HG03025 (cell line): ENCODE results near the gene USP49.
"Not testable (repeated sequence)": the region's sequence is repeated elsewhere in the genome, so short reads cannot be mapped to it uniquely, and the experiment has no call there.

Source experiments
- ATAC-seq: cut with Tn5 transposase; IDR thresholded peaks from one replicate; pipeline ENCODE4 v1.9.1; 2021; ENCODE audit warnings: mild to moderate bottlenecking, moderate library complexity; ENCODE audit not compliant: unreplicated experiment, low FRiP score

The USP49 gene

DNA sequence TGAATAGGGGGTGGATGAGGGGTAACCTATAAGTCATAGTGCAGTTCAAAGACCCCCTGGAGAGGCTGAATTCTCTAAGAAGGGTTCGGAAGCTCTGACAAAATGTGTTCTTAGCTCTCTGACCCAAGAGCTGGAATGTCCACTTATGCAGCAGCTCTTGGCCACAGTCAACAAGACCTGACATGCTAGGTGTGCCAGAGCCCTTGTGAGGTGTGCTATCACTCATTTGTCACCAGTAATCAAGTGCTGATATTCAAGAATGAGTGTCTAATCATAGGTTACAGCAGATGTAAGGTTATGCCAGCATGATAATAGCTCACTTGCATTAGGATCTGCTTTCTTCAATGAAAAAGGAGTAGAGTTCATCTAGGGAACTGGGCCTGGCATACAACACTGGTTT, 79.6 kb downstream of the USP49 start:
- ATAC-seq: no peak

DNA sequence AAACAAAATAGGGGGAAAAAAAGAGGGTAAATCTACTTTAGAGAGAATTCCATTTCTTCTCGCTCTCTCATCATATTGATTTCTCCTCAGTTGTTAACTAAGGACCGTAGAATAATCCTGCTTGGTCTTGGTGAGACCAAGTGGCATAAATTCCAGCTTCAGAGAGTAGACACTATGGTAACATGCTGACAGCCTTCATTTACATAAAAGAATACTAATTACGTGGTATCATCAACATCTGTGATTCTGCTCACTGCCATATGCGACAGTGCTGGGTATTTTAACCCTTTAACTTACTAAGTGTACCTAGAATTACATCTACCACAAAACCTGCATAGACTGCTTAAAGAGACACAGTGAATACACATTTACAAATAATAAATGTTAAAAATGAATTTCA, 80.5 kb downstream of the USP49 start:
- ATAC-seq: no peak

- ATAC-seq: no peak
These were observed 81.2 kb downstream of the USP49 start for GRCh38 chr6:41813956-41814355.

GRCh38 chr6:41813469-41813868, 81.7 kb downstream of the USP49 start:
- ATAC-seq: no peak

GRCh38 chr6:41811946-41812345, 83.2 kb downstream of the USP49 start:
- not testable (repeated sequence) for ATAC-seq

DNA sequence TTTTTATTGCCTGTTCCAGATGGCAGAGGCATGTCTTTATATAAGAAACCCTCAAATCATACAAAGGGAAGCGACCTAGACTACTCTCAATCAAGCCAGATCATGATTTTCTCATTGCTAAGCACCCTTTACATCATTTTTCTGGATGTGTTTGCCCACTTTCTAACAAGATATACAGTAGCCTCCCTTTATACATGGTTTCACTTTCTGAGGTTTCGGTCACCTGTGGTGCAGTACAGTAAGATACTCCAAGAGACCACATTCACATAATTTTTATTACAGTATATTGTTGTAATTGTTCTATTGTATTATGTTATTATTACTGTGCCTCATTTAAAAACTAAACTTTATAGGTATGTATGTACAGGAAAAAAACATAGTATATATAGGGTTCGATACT, 84.1 kb downstream of the USP49 start:
- ATAC-seq: no peak

DNA sequence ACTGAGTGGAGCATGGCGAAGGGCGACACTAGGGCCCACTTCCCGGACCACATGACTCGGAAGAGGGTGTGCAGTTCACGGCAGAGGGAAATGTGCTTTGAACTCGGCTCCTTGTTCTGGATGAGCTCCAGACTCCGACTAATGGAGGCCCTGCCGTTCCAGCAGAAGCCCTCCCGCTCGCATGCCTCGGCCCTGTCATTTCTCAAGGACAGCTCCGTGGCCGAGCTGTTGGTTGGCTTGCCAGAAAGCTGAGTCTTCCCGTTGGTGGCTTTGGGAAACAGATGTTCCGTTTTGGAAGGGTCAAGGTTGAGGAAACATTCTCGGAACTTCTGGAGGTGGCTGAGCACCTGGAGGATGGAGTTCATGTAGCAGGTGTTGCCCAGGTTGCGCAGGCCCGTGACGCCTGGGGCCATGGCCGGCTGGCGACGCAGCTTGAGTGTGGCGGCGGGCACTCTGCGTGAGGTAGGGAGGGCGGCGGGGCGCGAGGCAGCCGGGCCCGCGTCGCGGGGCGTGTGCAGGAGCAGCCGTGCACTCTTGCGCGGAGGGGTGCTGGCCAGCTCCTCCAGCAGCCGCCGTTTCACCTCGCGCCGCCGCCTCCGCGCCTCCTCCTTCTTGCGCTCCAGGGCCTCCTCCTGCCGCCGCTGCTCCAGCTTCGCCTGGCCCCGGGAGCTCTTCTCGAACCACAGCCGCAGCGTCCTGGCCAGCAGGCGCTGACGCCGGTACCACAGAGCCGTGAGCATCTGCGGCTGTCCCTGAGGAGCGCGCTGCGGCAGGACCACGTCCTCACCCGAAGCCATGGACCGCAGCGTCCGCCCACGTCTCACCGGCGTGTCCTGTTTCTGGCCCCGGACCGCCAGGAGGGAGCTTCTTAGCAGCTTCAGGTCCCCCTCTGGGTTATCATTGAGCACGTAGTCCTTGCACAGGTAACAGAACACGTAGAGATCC, 89.1 kb downstream of the USP49 start:
- ATAC-seq: no peak

DNA sequence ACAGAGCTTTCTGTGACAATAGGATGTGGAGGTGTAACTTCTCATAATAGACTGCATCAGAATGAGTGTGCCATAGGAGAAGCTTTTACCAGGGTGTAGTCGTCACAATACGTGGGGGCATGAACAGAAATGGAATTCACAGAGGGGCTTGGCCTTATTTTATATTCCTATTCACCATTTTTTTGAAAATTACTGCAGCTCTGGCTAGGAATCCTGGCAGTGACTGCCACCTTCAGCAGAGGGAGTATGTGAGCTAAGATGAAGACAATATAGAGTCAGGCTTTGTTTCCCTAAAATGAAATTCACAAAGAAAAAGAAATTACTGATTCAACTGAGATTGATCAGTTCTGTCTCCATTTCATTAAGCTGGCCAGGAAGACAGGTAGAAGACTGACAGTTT, 93.8 kb downstream of the USP49 start:
- no peak for ATAC-seq

- no peak for ATAC-seq
These were observed 95.6 kb downstream of the USP49 start for GRCh38 chr6:41799559-41799911.

GRCh38 chr6:41798901-41799558, 96.1 kb downstream of the USP49 start:
- ATAC-seq: no peak

DNA sequence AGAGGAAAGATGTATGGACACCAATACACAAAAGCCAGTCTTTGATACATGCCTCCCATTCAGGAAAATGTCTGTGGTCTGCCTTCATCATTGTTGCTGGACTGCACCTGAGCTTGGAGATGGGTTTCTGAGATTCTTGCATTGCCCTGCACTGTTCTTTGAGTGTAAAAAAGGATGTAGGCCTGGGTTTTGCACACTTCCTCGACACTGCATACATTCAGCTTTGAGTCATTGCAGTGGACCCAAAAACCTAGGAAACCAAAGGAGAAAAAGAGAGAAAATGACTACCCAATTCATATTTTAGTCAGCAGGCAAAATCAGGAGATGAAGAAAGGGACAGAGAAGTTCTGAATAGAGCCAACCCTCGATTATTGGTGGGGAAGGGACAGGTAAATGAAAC, 98.7 kb downstream of the USP49 start:
- ATAC-seq: no peak

DNA sequence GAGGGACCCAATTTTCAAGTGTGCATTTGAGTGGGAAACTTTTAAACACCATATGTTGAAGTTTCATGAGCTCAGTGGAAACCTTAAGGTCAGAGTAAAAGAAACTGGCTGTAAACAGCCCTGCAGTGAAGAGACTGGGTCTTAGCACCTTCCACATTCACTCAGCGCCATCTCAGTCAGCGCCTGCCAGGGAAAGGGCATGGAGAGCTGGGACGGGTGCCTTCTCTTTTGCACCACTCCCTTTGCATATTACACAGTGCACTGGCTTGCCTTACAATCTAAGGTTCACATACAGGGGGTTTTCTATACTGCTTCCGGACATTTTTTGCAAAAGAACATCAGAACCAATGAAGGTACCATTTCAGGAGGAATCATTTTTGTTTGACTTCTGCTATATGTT, 103.2 kb downstream of the USP49 start:
- ATAC-seq: no peak

DNA sequence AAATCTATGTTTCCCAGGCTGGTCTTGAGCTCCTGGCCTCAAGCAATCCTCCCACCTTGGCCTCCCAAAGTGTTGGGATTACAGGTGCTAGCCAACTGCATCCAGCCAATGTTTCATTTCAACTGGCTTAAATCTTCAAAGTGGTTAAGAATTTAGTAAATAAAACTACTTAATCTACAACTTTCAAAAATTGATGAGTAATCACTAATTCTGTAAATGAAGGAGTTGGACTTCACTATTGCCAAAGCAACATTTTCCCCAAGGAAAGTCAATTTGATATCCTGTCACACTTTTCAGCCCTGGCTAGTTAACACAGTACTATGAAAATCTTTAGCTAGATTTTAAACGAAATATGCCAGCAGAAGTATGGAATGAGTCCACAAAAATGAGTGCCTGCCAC, 103.9 kb downstream of the USP49 start:
- ATAC-seq: no peak

GRCh38 chr6:41790045-41790444, 105.1 kb downstream of the USP49 start:
- no peak for ATAC-seq

DNA sequence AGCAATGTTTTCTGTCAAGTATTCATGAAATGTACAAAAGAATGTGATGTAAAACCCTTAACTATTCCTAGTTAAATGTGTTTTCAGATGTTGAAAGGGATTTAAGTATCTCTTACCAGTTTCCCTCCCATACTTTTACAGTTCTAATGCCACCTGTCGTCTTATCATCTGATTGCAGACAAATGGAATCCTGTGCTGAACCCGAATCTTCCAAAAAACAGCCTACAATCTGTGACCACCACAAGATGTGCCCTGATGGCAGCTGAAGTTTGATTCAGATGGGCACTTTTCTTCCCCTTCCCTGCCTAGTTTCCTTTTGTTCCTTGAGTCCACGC, 105.8 kb downstream of the USP49 start:
- ATAC-seq: no peak

- ATAC-seq: peak; percentile 79
These were observed 107.8 kb downstream of the USP49 start, which contains the start of gene TOMM6 for GRCh38 chr6:41787219-41787917. TOMM6 (plus strand) TSS chr6:41787694; CDS start chr6:41787698, 4 bp downstream.

DNA sequence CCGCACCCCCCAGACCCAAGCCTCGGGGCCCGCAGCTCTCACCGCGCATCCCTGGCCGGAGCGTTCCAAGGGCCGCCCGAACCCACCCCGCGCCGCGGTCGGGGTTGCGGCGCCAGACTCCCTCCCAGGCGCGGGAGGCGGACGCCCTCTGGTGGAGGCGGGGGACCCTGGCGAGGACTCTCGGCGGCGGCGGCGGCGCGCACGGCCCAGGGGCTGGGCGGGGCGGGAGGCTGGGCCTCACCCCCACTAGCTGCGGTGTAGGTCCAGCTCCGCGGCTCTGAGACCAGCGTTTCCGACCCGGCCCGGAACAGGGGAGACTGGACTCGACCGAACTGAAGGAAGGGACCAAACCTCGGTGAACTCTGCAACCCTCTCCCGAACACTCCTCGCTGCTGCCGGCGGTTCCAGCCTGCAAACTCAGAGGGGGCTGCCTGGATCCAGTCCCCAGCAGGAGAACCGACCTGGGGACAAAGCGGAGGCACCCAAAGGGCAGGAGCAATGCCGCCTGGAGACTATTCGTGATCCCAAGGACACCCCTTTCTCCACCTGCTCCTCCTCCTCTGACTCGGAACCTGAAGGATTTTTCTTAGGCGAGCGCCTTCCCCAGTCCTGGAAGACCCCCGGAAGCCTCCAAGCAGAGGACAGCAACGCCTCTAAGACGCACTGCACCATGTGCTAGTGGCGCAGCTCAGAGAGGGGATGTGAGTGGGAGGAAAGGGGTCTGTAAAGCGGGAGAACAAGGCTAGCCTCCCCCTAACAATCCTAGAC, 108.5 kb downstream of the USP49 start:
- peak; percentile 56 for ATAC-seq

GRCh38 chr6:41785689-41786450, 109.3 kb downstream of the USP49 start:
- no peak for ATAC-seq

- ATAC-seq: no peak
These were observed 109.9 kb downstream of the USP49 start for GRCh38 chr6:41785254-41785653.
